Hematopoietic multipotent progenitor cell treated with erythropoietin and hydrocortisone succinate and interleukin-3 and kit ligand, for 8 days (in vitro differentiated cells): ENCODE data around the gene TUBGCP3.
A peak's percentile ranks its signal among the peaks of the same experiment; 100 is the strongest.
"Not testable (repeated sequence)": the region's sequence is repeated elsewhere in the genome, so short reads cannot be mapped to it uniquely, and the experiment has no call there.

Source experiments
- DNase-seq: peaks from one replicate; pipeline ENCODE4 v3.0.0-alpha.2; 2015

Gene TUBGCP3

GRCh38 chr13:112525356-112525945, 62.5 kb downstream of the TUBGCP3 start:
- DNase-seq: no peak

DNA sequence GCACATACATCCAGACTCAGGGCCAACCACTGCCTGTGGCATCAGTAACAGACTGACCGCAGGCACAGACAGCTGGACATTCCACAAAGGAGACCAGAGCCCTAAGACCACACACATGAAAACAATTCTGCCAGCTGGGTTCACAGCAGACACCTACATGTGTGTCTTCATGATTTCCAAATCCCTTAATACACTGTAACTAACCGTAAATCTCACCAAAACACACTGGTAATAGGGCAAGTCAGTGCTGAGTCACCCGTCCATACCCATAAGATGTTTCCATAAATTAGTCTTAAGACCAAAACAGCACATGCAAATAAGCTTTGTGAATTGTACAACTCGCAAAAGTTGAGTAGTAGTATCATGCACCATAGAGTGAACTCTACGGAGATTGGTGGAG, 65.4 kb downstream of the TUBGCP3 start:
- no peak for DNase-seq

DNA sequence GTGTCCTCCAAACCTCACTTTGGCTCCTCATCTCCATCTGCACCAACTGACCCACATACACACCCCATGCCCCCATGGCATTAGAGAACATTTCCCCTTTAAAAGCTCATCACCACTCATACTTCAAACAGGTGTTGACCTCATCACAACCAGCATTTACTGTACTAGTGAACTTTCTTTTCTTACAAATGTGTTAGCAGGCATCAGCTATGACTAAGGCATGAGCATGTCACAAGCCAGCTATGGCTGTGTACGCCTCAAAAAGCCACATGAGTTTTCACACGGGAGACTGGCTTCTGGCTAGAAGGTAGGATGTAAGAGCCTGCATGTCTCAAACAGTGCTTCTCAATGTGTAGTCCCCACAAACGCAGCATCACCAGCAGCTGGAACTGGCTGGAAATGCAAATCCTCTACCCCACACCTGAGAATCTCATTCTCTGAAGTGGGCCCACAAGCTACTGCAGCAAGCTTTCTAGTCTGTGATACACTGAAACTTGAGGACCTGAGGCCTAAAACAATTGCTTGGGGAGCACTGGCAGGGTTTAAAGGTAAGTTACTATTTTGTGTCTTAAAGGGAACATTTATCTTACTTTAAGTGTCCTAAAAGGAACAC, 66.8 kb downstream of the TUBGCP3 start:
- DNase-seq: no peak

- no peak for DNase-seq
These were observed 68.4 kb downstream of the TUBGCP3 start for GRCh38 chr13:112519517-112520060.

GRCh38 chr13:112516218-112516617, 71.7 kb downstream of the TUBGCP3 start:
- DNase-seq: no peak

DNA sequence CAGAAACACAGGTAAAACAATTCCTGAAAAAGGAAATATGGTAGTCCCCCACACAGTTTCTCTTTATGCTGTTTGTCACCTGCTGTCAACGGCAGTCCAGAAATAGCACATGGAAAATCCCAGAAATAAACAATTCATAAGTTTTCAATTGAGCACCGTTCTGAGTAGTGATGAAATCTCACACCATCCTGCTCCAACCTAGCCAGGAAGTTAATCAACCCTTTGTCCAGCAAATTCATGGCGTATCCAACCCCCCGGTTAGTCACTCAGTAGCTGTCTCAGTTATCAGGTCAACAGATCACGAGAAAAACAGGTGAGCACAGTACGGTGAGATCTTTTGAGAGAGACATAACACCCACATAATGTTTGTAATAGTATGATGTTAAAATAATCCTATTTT, 74.2 kb downstream of the TUBGCP3 start:
- no peak for DNase-seq

DNA sequence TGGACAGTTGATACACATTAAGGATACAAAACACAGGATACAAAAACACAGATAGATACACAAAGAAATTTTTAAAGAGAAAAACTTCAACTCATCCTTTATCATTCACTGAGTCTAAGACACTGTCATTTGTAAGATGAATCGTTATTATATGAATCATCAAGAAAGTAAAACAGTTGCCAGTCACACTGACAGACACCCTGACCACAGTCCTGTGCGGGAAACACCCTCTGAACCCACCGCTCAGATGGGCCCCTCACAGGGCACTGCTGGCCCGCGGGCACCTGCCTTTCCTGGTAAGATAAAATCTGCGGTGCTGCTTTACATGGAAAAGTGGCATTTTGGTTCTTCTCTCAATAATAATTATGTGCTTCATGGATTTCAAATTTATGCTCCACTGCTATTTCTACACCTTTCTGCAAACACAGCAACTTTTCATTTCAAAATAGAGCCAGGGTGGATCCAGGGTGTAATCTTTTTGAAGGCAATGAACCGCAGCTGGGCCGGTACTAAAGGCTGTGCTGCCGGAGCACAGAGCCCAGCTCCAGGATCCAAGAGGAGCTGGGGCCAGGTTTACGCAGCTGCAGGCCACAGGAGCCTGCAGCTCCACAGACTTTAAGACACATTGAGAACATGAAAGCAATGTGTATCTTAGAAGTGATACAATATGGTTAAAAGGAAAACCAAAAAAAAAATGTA, 76.8 kb downstream of the TUBGCP3 start:
- DNase-seq: no peak

- DNase-seq: peak; percentile 68
These were observed 77.8 kb downstream of the TUBGCP3 start for GRCh38 chr13:112510002-112510780.

GRCh38 chr13:112509190-112509589, 78.8 kb downstream of the TUBGCP3 start:
- no peak for DNase-seq

DNA sequence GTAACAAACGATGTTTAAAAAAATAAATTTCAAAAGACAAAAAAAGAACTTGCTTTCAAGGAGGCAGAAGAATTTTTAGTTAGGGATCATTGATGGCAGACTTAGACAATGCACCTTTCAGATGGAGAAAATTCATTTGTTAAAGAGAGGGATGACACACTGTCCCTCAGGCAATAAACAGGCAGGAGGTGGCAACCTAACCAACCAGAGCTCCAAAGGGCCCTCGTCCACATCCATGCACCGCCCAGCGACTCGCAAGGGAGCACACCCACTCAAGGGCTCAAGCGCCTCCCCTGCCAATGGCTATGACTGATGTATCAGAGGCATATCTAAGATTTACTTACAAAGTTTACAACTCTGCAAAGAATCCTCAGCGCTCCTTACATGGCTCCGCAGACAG, 81.9 kb downstream of the TUBGCP3 start:
- DNase-seq: no peak

GRCh38 chr13:112496166-112496565, 91.8 kb downstream of the TUBGCP3 start:
- DNase-seq: no peak

GRCh38 chr13:112495465-112495864, 92.5 kb downstream of the TUBGCP3 start:
- DNase-seq: no peak

- no peak for DNase-seq
These were observed 98.8 kb downstream of the TUBGCP3 start for GRCh38 chr13:112489199-112489598.

DNA sequence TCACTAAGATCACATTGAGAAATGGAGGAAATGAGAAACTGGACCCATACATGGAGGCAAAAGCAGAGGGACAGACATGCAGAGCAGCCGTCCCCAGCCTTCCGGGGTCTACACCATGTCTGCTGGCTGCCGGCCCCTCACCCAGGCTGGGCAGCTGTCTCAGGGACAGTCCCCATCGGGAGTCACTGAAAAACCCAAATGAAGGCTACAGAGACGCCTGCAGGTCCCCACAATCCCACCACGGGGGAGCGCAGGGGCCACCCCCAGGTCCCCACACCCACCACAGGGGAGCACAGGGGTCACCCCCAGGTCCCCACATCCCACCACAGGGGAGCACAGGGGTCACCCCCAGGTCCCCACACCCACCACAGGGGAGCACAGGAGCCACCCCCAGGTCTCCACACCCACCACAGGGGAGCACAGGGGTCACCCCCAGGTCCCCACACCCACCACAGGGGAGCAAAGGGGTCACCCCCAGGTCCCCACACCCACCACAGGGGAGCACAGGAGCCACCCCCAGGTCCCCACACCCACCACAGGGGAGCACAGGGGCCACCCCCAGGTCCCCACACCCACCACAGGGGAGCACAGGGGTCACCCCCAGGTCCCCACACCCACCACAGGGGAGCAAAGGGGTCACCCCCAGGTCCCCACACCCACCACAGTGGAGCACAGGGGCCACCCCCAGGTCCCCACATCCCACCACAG, 99.5 kb downstream of the TUBGCP3 start:
- not testable (repeated sequence) for DNase-seq

DNA sequence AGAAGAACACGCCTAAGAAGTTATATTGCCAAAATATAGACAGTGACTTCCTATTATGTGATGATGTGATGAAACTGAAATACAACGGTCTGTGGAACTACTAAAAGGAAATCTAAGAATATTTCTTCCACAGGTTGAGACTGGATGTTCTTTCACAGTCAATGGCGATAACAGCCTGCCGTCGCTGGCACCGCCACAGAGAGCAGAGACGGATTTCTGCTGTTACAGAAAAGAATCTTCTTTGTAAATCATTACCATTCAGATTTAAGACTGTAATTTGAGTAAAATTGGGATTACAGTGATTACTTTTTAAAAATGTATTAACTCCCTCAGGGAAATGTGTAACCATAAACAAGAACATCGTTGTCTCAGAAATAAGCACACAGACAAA, 100.8 kb downstream of the TUBGCP3 start:
- DNase-seq: no peak

- no peak for DNase-seq
These were observed 101.4 kb downstream of the TUBGCP3 start for GRCh38 chr13:112486386-112487126.

GRCh38 chr13:112485814-112486213, 102.1 kb downstream of the TUBGCP3 start:
- DNase-seq: not testable (repeated sequence)

- DNase-seq: no peak
These were observed 104.7 kb downstream of the TUBGCP3 start for GRCh38 chr13:112483299-112483698.

DNA sequence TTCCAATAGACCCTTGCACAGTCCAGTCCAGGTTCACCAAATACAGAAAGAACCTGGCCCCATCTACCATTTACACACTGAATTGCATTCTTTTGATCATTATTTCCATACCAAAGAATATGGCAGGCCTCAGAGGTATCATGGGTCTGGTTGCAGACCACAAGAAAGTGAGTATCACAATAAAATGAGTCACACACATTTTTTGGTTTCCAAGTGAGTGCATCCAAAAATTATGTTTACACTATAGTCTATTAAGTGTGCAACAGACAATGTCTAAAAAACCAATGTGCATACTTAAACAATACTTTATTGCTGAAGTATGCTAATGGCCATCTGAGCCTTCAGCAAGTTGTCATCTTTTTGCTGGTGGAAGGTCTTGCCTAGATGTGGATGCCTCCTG, 106.5 kb downstream of the TUBGCP3 start:
- no peak for DNase-seq

GRCh38 chr13:112479389-112479788, 108.6 kb downstream of the TUBGCP3 start:
- DNase-seq: no peak

DNA sequence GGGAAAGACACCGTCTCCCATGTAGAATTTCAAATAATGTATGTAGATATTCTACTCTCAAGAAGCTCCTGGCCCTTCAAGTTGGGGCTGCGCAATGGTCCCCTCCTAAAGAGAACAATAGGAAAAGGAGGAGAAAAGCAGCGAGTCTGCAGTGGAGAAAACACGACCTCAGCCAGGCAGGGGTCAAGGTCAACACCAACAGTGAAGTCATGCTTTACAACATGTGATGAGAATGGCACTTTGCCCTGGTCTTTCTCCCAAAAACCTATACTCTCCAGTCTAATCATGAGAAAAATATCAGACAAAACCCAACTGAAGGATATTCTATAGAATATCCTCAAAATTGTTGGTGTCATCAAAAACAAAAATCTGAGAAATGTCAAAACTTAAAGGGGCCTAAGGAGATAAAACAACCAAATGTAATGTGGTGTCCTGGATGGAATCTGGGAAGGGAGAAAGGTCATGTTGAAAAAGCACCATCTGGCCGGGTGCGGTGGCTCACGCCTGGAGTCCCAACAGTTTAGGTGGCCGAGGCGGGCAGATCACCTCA, 110.8 kb downstream of the TUBGCP3 start:
- no peak for DNase-seq

DNA sequence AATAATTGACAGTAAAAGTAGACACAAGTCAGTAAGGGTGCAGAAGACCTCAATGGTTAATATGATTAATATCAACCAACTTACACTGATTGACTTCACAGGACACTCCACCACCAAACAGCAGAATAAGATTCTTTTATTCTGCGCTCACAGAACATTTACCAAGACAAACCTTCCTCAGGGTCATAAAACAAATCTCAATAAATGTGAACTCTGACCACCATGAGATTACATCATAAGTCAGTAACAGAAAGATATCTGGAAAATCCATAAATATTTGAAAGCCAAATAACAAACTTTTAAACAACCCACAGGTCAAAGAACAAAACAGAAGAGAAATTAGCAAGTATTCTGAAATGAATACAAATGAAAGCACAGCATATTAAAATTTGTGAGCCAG, 112.1 kb downstream of the TUBGCP3 start:
- no peak for DNase-seq
